WERI-Rb-1 (cell line): ENCODE measurements around the gene CHN1.

Experiments
- DNase-seq: peaks from one replicate; pipeline ENCODE4 v3.0.0-alpha.2; 2020
- H3K27ac ChIP-seq: fragments of 250-450 bp; sonication (Bioruptor Pico); 2 replicates; pipeline ENCODE4 v1.5.1; 2020; ENCODE audit warnings: mild to moderate bottlenecking, moderate library complexity
- H3K27me3 ChIP-seq: fragments of 250-450 bp; sonication (Bioruptor Pico); 2 replicates; pipeline ENCODE4 v1.5.1; 2021; ENCODE audit warnings: mild to moderate bottlenecking, low read depth, moderate library complexity; ENCODE audit not compliant: insufficient read depth, severe bottlenecking
- H3K36me3 ChIP-seq: fragments of 250-450 bp; sonication (Bioruptor Pico); 2 replicates; pipeline ENCODE4 v1.5.1; 2020; ENCODE audit warnings: mild to moderate bottlenecking, moderate library complexity
- H3K4me3 ChIP-seq: 2 replicates; pipeline ENCODE4 v1.5.1; 2011; ENCODE audit warnings: low read depth, mild to moderate bottlenecking, control low read depth, low read length
- H3K9me3 ChIP-seq: fragments of 250-450 bp; sonication (Bioruptor Pico); 2 replicates; pipeline ENCODE4 v1.5.1; 2021; ENCODE audit warnings: mild to moderate bottlenecking, moderate library complexity; ENCODE audit not compliant: severe bottlenecking
- CTCF ChIP-seq: IDR thresholded peaks from 2 replicates; pipeline ENCODE4 v1.5.1; 2011; ENCODE audit warnings: low read depth, mild to moderate bottlenecking, control low read depth, inconsistent platforms, low read length

The CHN1 gene

GRCh38 chr2:174882416-174882815 is 122.8 kb downstream of the CHN1 start:
- Histone ChIP-seq H3K36me3 (peaks cover 8% of the 10 kb centered on the region; the same call in 1 of the 2 replicates), H3K27ac (no peak overlapping the region), H3K27me3 (no peaks in the 10 kb centered on the region), H3K4me3 (no peak overlapping the region), H3K9me3 (no peaks in the 10 kb centered on the region)
- DNase-seq: no peak
- no peak for TF ChIP-seq CTCF

GRCh38 chr2:174881678-174882077 is 123.5 kb downstream of the CHN1 start:
- TF ChIP-seq CTCF: no peak
- Histone ChIP-seq H3K9me3 (no peaks in the 10 kb centered on the region), H3K4me3 (no peak overlapping the region), H3K36me3 (peaks cover 8% of the 10 kb centered on the region; the same call in 1 of the 2 replicates), H3K27me3 (no peaks in the 10 kb centered on the region), H3K27ac (no peak overlapping the region)
- DNase-seq: no peak

- H3K36me3 ChIP-seq: 0 out of 2 replicates have a peak, but pooled peaks cover 3% of the 10 kb centered on the region
- H3K27me3 ChIP-seq: no peaks in the 10 kb centered on the region
- TF ChIP-seq CTCF: no peak
- no peaks in the 10 kb centered on the region for H3K9me3 ChIP-seq
- DNase-seq: no peak
- no peak overlapping the region for H3K27ac ChIP-seq
- no peak overlapping the region for H3K4me3 ChIP-seq
Measured at GRCh38 chr2:174878537-174879147, 126.5 kb downstream of the CHN1 start.

- DNase-seq: no peak
- Histone ChIP-seq H3K4me3 (no peak overlapping the region), H3K27ac (no peak overlapping the region), H3K9me3 (no peaks in the 10 kb centered on the region), H3K27me3 (no peaks in the 10 kb centered on the region), H3K36me3 (0 out of 2 replicates have a peak, but pooled peaks cover 3% of the 10 kb centered on the region)
- no peak for TF ChIP-seq CTCF
Measured at GRCh38 chr2:174877751-174878150, 127.4 kb downstream of the CHN1 start.

GRCh38 chr2:174877301-174877700 is 127.9 kb downstream of the CHN1 start:
- no peaks in the 10 kb centered on the region for H3K9me3 ChIP-seq
- H3K27me3 ChIP-seq: no peaks in the 10 kb centered on the region
- H3K36me3 ChIP-seq: 0 out of 2 replicates have a peak, but pooled peaks cover 3% of the 10 kb centered on the region
- TF ChIP-seq CTCF: no peak
- DNase-seq: no peak
- no peak overlapping the region for H3K4me3 ChIP-seq
- no peak overlapping the region for H3K27ac ChIP-seq

GRCh38 chr2:174874085-174874484 is 131.1 kb downstream of the CHN1 start:
- no peaks in the 10 kb centered on the region for H3K9me3 ChIP-seq
- no peaks in the 10 kb centered on the region for H3K27me3 ChIP-seq
- no peak overlapping the region for H3K27ac ChIP-seq
- TF ChIP-seq CTCF: no peak
- H3K4me3 ChIP-seq: no peak overlapping the region
- no peak for DNase-seq
- H3K36me3 ChIP-seq: peaks cover 8% of the 10 kb centered on the region; the same call in 1 of the 2 replicates
